Liver (tissue), 9 donors: ENCODE measurements around the gene PLD3. TPM values are rescaled to one million over a fixed set of nuclear protein-coding genes. Genes with fewer than 3 reads are reported as not detected.

Source experiments
- DNase-seq: peaks from one replicate; pipeline ENCODE4 v3.0.0-alpha.2; 2017; ENCODE audit warnings: low spot score
- H3K27ac ChIP-seq, 2 donors: one replicate each; pipeline ENCODE4 v1.7.0; 2013; ENCODE audit warnings: inconsistent platforms in 2 of 2, low read length in 2 of 2, control low read depth in 1 of 2, low read depth in 1 of 2, mild to moderate bottlenecking in 1 of 2
- H3K27me3 ChIP-seq, 4 donors: one replicate each; pipeline versions ENCODE4 v1.6.1 to v1.7.0; 2013; ENCODE audit warnings: low read length in 3 of 4, inconsistent platforms in 1 of 4, mild to moderate bottlenecking in 1 of 4, moderate library complexity in 1 of 4; ENCODE audit not compliant: control insufficient read depth in 4 of 4, insufficient read depth in 4 of 4
- H3K36me3 ChIP-seq, 4 donors: one replicate each; pipeline versions ENCODE4 v1.6.1 to v1.7.0; 2013; ENCODE audit warnings: low read length in 3 of 4, mild to moderate bottlenecking in 3 of 4, low read depth in 1 of 4, moderate library complexity in 1 of 4; ENCODE audit not compliant: control insufficient read depth in 4 of 4, insufficient read depth in 3 of 4
- H3K4me1 ChIP-seq, 4 donors: one replicate each; pipeline versions ENCODE4 v1.6.1 to v1.7.0; 2013; ENCODE audit warnings: low read length in 3 of 4, mild to moderate bottlenecking in 3 of 4, moderate library complexity in 1 of 4; ENCODE audit not compliant: control insufficient read depth in 4 of 4, insufficient read depth in 4 of 4
- H3K4me3 ChIP-seq, 3 donors: one replicate each; pipeline versions ENCODE4 v1.6.1 to v1.7.0; 2013; ENCODE audit warnings: low read length in 3 of 3, control low read depth in 1 of 3, low read depth in 1 of 3, mild to moderate bottlenecking in 1 of 3
- H3K9ac ChIP-seq, 2 donors: one replicate each; pipeline ENCODE4 v1.7.0; 2013; ENCODE audit warnings: low read length in 2 of 2, mild to moderate bottlenecking in 2 of 2, moderate library complexity in 2 of 2, control low read depth in 1 of 2, low read depth in 1 of 2
- H3K9me3 ChIP-seq, 4 donors: one replicate each; pipeline versions ENCODE4 v1.6.1 to v1.7.0; 2013; ENCODE audit warnings: low read length in 3 of 4; ENCODE audit not compliant: control insufficient read depth in 4 of 4
- FOXA1 ChIP-seq: IDR thresholded peaks from 2 replicates; pipeline ENCODE4 v1.6.1; 2016; ENCODE audit warnings: antibody characterized with exemption
- FOXA2 ChIP-seq: IDR thresholded peaks from 2 replicates; pipeline ENCODE4 v1.6.1; 2016; ENCODE audit warnings: antibody characterized with exemption
- GABPA ChIP-seq, 2 donors: IDR thresholded peaks in 1 of 2; conservative IDR thresholded peaks in 1 of 2; 2 replicates each; pipeline ENCODE4 v1.6.1; 2016; ENCODE audit warnings: antibody characterized with exemption in 2 of 2, mild to moderate bottlenecking in 1 of 2, moderate library complexity in 1 of 2
- HNF4A ChIP-seq, 2 donors: conservative IDR thresholded peaks; 2 replicates each; pipeline ENCODE4 v1.6.1; 2016; ENCODE audit warnings: antibody characterized with exemption in 2 of 2, mild to moderate bottlenecking in 2 of 2
- HNF4G ChIP-seq: IDR thresholded peaks from 2 replicates; pipeline ENCODE4 v1.6.1; 2016; ENCODE audit warnings: antibody characterized with exemption
- NR2F2 ChIP-seq: IDR thresholded peaks from 2 replicates; pipeline ENCODE4 v1.6.1; 2016; ENCODE audit warnings: antibody characterized with exemption
- RXRA ChIP-seq, 2 donors: IDR thresholded peaks; 2 replicates each; pipeline ENCODE4 v1.6.1; 2017 to 2018; ENCODE audit warnings: antibody characterized with exemption in 2 of 2, mild to moderate bottlenecking in 1 of 2
- SP1 ChIP-seq: IDR thresholded peaks from 2 replicates; pipeline ENCODE4 v1.6.1; 2018; ENCODE audit warnings: antibody characterized with exemption, mild to moderate bottlenecking
- WGBS: extraction: QIAGEN DNeasy Blood & Tissue Kit; methylation state at CpG from one replicate; pipeline ENCODE4 v1.1.7; 2013; 5-methylcytosine and 5-hydroxymethylcytosine counted together
- polyA plus RNA-seq, 2 donors: library from polyadenylated mRNA; stranded (reverse) in 1 of 2; unstranded in 1 of 2; fragments of 200-250 nt in 1 of 2; fragments of >200 nt in 1 of 2; fragmentation: Nextera tagmentation in 1 of 2; extraction: Ambion mirVana in 1 of 2; gene quantifications; one replicate each; pipeline versions ENCODE4 v1.2.1 to v1.2.3, GENCODE V29; 2013 to 2015
- total RNA-seq, 2 donors: library from RNA; depleted of rRNA; stranded (reverse); fragments of >200 nt; gene quantifications; one replicate each; pipeline ENCODE4 v1.2.3, GENCODE V29; 2014
- TF ChIP-seq, protein P1 (sequence below): IDR thresholded peaks from 2 replicates; pipeline ENCODE4 v1.6.1; 2016; ENCODE audit warnings: antibody characterized with exemption
- TF ChIP-seq, protein P2 (sequence below): IDR thresholded peaks from 2 replicates; pipeline ENCODE4 v1.6.1; 2016; ENCODE audit warnings: antibody characterized with exemption
- donor health status: healthy.
- donor health status: healthy.
- donor health status: healthy.
- donor health status: healthy.
- donor health status: healthy.

The PLD3 gene
- total and polyA plus RNA-seq, 4 donors, result 56.0 to 125 (median 105) TPM

- DNase-seq, result no peak
- TF ChIP-seq, protein P1, sequence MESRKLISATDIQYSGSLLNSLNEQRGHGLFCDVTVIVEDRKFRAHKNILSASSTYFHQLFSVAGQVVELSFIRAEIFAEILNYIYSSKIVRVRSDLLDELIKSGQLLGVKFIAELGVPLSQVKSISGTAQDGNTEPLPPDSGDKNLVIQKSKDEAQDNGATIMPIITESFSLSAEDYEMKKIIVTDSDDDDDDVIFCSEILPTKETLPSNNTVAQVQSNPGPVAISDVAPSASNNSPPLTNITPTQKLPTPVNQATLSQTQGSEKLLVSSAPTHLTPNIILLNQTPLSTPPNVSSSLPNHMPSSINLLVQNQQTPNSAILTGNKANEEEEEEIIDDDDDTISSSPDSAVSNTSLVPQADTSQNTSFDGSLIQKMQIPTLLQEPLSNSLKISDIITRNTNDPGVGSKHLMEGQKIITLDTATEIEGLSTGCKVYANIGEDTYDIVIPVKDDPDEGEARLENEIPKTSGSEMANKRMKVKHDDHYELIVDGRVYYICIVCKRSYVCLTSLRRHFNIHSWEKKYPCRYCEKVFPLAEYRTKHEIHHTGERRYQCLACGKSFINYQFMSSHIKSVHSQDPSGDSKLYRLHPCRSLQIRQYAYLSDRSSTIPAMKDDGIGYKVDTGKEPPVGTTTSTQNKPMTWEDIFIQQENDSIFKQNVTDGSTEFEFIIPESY, result no peak
- TF ChIP-seq FOXA2, result no peak
- Histone ChIP-seq H3K4me1 (peaks cover 0 to 19% (median 14%) of the 10 kb centered on the region in 4 donors), H3K9me3 (no peaks in the 10 kb centered on the region), H3K36me3 (peaks cover 0 to 2% (median 0%) of the 10 kb centered on the region in 4 donors), H3K9ac (peak overlapping the region; percentile 57), H3K27me3 (no peaks in the 10 kb centered on the region), H3K27ac (peak overlapping the region in 1 of 2 donors; percentile 68), H3K4me3 (peak overlapping the region; percentile 85 to 92 (median 87))
- 29% methylated on average over 17 of the region's 17 CpGs for whole genome bisulfite sequencing
Measured at GRCh38 chr19:40348961-40349507, 539 bp downstream of the PLD3 start.

DNA sequence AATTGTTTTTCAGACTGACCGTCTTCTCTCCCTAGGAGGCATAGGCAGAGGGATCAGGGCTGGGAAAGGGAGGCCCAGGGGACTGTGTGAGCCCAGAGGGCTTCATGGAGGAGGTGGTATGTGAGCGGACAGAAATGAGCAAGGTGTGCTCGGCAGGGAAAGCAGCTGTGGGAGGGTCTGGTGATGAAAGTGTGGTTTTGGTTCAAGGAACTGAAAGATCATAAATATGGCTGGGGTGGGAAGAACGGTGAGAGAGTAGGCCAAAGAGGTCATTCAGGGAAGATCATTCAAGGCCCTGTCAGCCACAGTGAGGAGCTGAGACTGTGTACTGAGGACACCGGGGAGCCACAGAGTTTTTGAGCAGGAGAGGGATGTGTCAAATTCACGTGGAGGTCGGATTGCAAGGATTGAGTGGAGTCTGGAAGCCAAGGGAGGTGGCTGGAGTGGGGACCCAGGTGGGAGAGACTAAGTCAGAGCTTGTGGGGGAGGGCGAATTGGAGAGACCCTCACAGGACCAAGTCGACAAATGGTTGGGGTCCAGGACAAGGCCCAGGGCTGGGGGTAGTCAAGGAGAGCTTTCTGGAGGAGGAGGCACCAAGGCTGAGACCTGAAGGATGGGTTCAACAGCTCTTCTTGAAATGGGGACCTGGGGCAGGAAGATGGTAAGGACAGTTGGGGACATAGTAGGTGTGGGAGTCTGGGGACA is 7.6 kb downstream of the PLD3 start:
- H3K9me3 ChIP-seq, result no peaks in the 10 kb centered on the region
- 89% methylated on average over 9 of the region's 9 CpGs for WGBS
- TF ChIP-seq FOXA1, result no peak
- no peak for TF ChIP-seq RXRA (IDR thresholded peaks at IDR 0.05)
- TF ChIP-seq HNF4G, result no peak
- TF ChIP-seq, protein P2, sequence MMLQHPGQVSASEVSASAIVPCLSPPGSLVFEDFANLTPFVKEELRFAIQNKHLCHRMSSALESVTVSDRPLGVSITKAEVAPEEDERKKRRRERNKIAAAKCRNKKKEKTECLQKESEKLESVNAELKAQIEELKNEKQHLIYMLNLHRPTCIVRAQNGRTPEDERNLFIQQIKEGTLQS, result no peak
- no peak for TF ChIP-seq NR2F2
- no peak for TF ChIP-seq GABPA (IDR thresholded peaks at IDR 0.05 in 1 of 2, conservative IDR thresholded peaks at IDR 0.05 in 1 of 2)
- peaks cover 0 to 14% (median 3%) of the 10 kb centered on the region in 4 donors for H3K4me1 ChIP-seq
- peaks cover 0 to 2% (median 0%) of the 10 kb centered on the region in 4 donors for H3K36me3 ChIP-seq
- H3K27me3 ChIP-seq, result no peaks in the 10 kb centered on the region
- H3K9ac ChIP-seq, result no peak overlapping the region
- DNase-seq, result no peak
- H3K27ac ChIP-seq, result no peak overlapping the region
- no peak overlapping the region for H3K4me3 ChIP-seq

GRCh38 chr19:40356681-40357595 is 8.4 kb downstream of the PLD3 start:
- Histone ChIP-seq H3K36me3 (peaks cover 0 to 2% (median 0%) of the 10 kb centered on the region in 4 donors), H3K9me3 (no peaks in the 10 kb centered on the region), H3K27ac (no peak overlapping the region), H3K9ac (no peak overlapping the region), H3K4me3 (no peak overlapping the region), H3K27me3 (no peaks in the 10 kb centered on the region), H3K4me1 (peaks cover 0 to 14% (median 3%) of the 10 kb centered on the region in 4 donors)
- no peak for TF ChIP-seq HNF4A (conservative IDR thresholded peaks at IDR 0.05)
- no peak for TF ChIP-seq SP1
- DNase-seq, result no peak
- 94% methylated on average over 6 of the region's 6 CpGs for WGBS
